Erythroblast (primary cell): ENCODE data around the gene ZFYVE16.

Experiments used
- GATA1 ChIP-seq: IDR thresholded peaks from 2 replicates; pipeline ENCODE4 v1.6.1; 2011; ENCODE audit warnings: low read depth, mild to moderate bottlenecking, control low read depth, low read length, moderate library complexity
- POLR2A ChIP-seq: IDR thresholded peaks from 2 replicates; pipeline ENCODE4 v1.6.1; 2011; ENCODE audit warnings: mild to moderate bottlenecking, low read length

GRCh38 chr5:80453366-80453765 lies 45.5 kb downstream of the ZFYVE16 start:
- no peak for TF ChIP-seq POLR2A
- no peak for TF ChIP-seq GATA1
